ENCODE data around the gene MAP4.
A peak's percentile ranks its signal among the peaks of the same experiment; 100 is the strongest.
"Not testable (repeated sequence)": the region's sequence is repeated elsewhere in the genome, so short reads cannot be mapped to it uniquely, and the experiment has no call there.

MAP4 gene

GRCh38 chr3:48016301-48016973, at the start of gene MAP4 (continued):
- TF ChIP-seq ZNF184 (tag by site-specific recombination; IDR thresholded peaks at IDR 0.05) (0 out of 2 replicates have a peak, but pooled peaks have one; percentile 24), ZFHX2 (tag by site-specific recombination; conservative IDR thresholded peaks at IDR 0.05) (no peak)

- no peak overlapping the region for H3K27ac ChIP-seq (ENCODE audit: extremely low read depth, low read depth, low read length)
- TF ChIP-seq ZNF350 (tag by site-specific recombination; IDR thresholded peaks at IDR 0.05) (no peak), OVOL3 (tag by site-specific recombination; IDR thresholded peaks at IDR 0.05) (no peak), ZNF660 (tag by site-specific recombination; IDR thresholded peaks at IDR 0.05) (no peak), ZNF555 (tag by site-specific recombination; conservative IDR thresholded peaks at IDR 0.05) (no peak), ZNF792 (tag by site-specific recombination; IDR thresholded peaks at IDR 0.05) (no peak), ZNF76 (tag by site-specific recombination; IDR thresholded peaks at IDR 0.05; ENCODE audit: borderline replicate concordance, low read depth) (no peak), ZNF561 (tag by site-specific recombination; IDR thresholded peaks at IDR 0.05; ENCODE audit: borderline replicate concordance) (no peak), ZNF202 (tag by site-specific recombination; IDR thresholded peaks at IDR 0.05; ENCODE audit: borderline replicate concordance) (no peak), ZBTB21 (tag by site-specific recombination; IDR thresholded peaks at IDR 0.05) (no peak), ZNF23 (tag by site-specific recombination; IDR thresholded peaks at IDR 0.05; ENCODE audit: borderline replicate concordance) (no peak)
- TF ChIP-seq, protein P1, sequence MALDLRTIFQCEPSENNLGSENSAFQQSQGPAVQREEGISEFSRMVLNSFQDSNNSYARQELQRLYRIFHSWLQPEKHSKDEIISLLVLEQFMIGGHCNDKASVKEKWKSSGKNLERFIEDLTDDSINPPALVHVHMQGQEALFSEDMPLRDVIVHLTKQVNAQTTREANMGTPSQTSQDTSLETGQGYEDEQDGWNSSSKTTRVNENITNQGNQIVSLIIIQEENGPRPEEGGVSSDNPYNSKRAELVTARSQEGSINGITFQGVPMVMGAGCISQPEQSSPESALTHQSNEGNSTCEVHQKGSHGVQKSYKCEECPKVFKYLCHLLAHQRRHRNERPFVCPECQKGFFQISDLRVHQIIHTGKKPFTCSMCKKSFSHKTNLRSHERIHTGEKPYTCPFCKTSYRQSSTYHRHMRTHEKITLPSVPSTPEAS (tag by site-specific recombination; IDR thresholded peaks at IDR 0.05), result no peak
- TF ChIP-seq, protein P2, sequence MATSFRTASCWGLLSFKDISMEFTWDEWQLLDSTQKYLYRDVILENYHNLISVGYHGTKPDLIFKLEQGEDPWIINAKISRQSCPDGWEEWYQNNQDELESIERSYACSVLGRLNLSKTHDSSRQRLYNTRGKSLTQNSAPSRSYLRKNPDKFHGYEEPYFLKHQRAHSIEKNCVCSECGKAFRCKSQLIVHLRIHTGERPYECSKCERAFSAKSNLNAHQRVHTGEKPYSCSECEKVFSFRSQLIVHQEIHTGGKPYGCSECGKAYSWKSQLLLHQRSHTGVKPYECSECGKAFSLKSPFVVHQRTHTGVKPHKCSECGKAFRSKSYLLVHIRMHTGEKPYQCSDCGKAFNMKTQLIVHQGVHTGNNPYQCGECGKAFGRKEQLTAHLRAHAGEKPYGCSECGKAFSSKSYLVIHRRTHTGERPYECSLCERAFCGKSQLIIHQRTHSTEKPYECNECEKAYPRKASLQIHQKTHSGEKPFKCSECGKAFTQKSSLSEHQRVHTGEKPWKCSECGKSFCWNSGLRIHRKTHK (tag by site-specific recombination; IDR thresholded peaks at IDR 0.05), result no peak
- CTCF ChIA-PET, result no interaction called here
These were observed 48.8 kb upstream of the MAP4 start for GRCh38 chr3:48065035-48065434.

GRCh38 chr3:48064292-48064829, 48.1 kb upstream of the MAP4 start:
- CTCF ChIA-PET, result no interaction called here
- H3K9me3 ChIP-seq (ENCODE audit: control insufficient read depth, insufficient read depth, low read depth, low read length), result no peaks in the 10 kb centered on the region
- no peak overlapping the region for H3K27ac ChIP-seq (ENCODE audit: extremely low read depth, low read depth, low read length)
- no peak overlapping the region for H3K4me3 ChIP-seq (ENCODE audit: low read depth, low read length)
- peaks cover 0 to 3% of the 10 kb centered on the region in 2 experiments; a peak in 2 of 3 replicates for H3K36me3 ChIP-seq (ENCODE audit: control insufficient read depth in 2 of 2, insufficient read depth in 1 of 2, low read length in 2 of 2)
- TF ChIP-seq ZNF600 (tag by site-specific recombination; IDR thresholded peaks at IDR 0.05) (no peak), SCRT2 (tag by site-specific recombination; IDR thresholded peaks at IDR 0.05) (peak; percentile 61; the same call in 1 of the 2 replicates), ZNF629 (tag by site-specific recombination; IDR thresholded peaks at IDR 0.05) (0 out of 2 replicates have a peak, but pooled peaks have one; percentile 15), PRDM10 (tag by site-specific recombination; IDR thresholded peaks at IDR 0.05) (peak; percentile 93), SP7 (tag by site-specific recombination; IDR thresholded peaks at IDR 0.05) (peak; percentile 40; the same call in 1 of the 2 replicates), ZNF10 (tag by site-specific recombination; IDR thresholded peaks at IDR 0.05) (no peak)
- TF ChIP-seq, protein P3, sequence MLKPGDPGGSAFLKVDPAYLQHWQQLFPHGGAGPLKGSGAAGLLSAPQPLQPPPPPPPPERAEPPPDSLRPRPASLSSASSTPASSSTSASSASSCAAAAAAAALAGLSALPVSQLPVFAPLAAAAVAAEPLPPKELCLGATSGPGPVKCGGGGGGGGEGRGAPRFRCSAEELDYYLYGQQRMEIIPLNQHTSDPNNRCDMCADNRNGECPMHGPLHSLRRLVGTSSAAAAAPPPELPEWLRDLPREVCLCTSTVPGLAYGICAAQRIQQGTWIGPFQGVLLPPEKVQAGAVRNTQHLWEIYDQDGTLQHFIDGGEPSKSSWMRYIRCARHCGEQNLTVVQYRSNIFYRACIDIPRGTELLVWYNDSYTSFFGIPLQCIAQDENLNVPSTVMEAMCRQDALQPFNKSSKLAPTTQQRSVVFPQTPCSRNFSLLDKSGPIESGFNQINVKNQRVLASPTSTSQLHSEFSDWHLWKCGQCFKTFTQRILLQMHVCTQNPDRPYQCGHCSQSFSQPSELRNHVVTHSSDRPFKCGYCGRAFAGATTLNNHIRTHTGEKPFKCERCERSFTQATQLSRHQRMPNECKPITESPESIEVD (tag by site-specific recombination; IDR thresholded peaks at IDR 0.05), result 0 out of 2 replicates have a peak, but pooled peaks have one; percentile 13
- 0 out of 2 replicates have a peak, but pooled peaks cover 3% of the 10 kb centered on the region for H3K4me1 ChIP-seq (ENCODE audit: control insufficient read depth, insufficient read depth, low read length)
- POLR2A ChIA-PET, result no interaction called here

More at GRCh38 chr3:48065035-48065434, 48.8 kb upstream of the MAP4 start:
- H3K9me3 ChIP-seq (ENCODE audit: control insufficient read depth, insufficient read depth, low read depth, low read length), result no peaks in the 10 kb centered on the region
- POLR2A ChIA-PET, result no interaction called here
- peaks cover 0 to 3% of the 10 kb centered on the region in 2 experiments; a peak in 2 of 3 replicates for H3K36me3 ChIP-seq (ENCODE audit: control insufficient read depth in 2 of 2, insufficient read depth in 1 of 2, low read length in 2 of 2)
- H3K4me1 ChIP-seq (ENCODE audit: control insufficient read depth, insufficient read depth, low read length), result 0 out of 2 replicates have a peak, but pooled peaks cover 3% of the 10 kb centered on the region
- no peak overlapping the region for H3K4me3 ChIP-seq (ENCODE audit: low read depth, low read length)

GRCh38 chr3:48061586-48061985, 45.4 kb upstream of the MAP4 start:
- H3K36me3 ChIP-seq (ENCODE audit: control insufficient read depth in 2 of 2, insufficient read depth in 1 of 2, low read length in 2 of 2); H3K9me3 ChIP-seq (ENCODE audit: control insufficient read depth, insufficient read depth, low read depth, low read length); CTCF ChIA-PET; H3K27ac ChIP-seq (ENCODE audit: extremely low read depth, low read depth, low read length); H3K4me1 ChIP-seq (ENCODE audit: control insufficient read depth, insufficient read depth, low read length); POLR2A ChIA-PET; H3K4me3 ChIP-seq (ENCODE audit: low read depth, low read length): not testable (repeated sequence)

Measured in HEK293 (cell line).